GM08714 (cell line): Measurements from ENCODE around the gene ABAT.

Experiments
- H3K4me3 ChIP-seq: fragments of 200-500 bp; sonication (Bioruptor generic); 2 replicates; pipeline ENCODE4 v1.5.1; 2014; ENCODE audit warnings: mild to moderate bottlenecking, low read length, inconsistent platforms
- ZNF274 ChIP-seq: IDR thresholded peaks from 2 replicates; pipeline ENCODE4 v1.6.1; 2012; ENCODE audit warnings: mild to moderate bottlenecking, low read depth, low read length

ABAT gene

DNA sequence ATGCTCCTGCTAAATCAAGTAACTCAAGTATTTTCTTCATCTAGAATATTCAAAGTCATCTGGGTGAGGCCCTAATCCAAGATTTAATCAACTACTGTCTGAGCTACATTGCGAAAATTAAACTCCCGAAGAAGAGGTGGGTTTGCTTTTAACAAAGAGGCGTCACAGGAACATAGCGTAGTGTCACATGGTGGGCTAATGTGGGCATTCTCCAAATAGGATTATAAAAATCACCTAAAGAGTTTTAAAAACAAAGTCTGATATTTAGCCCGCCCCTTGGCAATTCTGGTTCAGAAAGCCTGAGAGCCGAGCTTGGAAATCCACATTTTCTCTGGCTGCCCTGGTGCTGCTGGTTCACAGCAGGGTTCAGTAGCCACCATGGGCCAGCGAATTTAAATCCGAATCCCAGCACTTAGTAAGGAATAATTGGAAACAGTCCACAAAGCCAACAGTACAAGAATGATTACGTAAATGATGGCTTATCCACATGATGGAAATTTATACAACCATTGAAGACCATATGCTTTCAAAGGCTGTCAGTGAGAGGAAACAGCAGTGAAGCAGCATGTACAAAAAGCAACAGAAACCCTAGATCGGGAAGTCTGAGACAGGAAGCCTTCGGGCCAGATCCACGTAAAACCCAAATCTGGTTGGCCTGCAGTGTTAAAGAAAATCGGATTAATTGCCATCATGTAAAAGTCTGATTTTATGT, 132.0 kb downstream of the ABAT start:
- H3K4me3 ChIP-seq: no peak overlapping the region
- no peak for TF ChIP-seq ZNF274

DNA sequence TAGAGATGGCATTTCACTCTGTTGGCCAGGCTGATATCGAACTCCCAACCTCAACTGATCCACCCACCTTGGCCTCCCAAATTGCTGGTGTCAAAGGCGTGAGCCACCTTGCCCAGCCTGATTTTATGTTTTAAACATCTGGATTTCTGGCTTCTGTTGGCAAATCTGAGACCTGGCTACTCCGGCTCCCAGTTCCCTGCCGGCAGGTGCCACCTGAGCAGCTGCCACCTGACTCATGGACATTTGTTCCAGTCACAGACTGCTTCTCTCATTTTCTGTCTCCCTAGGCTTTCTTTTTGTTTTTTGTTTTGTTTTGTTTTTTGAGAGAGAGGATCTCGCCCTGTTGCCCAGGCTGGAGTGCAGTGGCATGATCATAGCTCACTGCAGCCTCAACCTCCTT, 132.8 kb downstream of the ABAT start:
- no peak overlapping the region for H3K4me3 ChIP-seq
- no peak for TF ChIP-seq ZNF274

DNA sequence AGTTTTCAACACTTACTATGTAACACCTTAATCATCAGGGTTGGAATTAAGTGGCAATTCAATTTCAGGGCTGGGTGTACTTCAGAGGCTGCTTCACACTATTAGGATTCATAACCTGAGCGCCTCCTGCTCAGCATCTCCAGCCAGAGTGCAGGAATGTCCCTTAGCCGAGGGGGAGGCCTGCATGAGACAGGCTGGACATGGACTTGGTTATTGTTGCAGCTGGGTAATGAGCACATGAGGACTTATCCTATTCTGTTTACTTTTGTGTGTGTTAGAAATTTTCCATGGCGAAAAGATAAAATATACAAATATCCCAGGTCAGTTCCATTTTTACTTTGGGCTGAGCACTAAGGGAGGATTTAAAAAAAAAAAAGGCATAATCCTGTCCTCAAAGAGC, 133.6 kb downstream of the ABAT start:
- no peak overlapping the region for H3K4me3 ChIP-seq
- TF ChIP-seq ZNF274: no peak

DNA sequence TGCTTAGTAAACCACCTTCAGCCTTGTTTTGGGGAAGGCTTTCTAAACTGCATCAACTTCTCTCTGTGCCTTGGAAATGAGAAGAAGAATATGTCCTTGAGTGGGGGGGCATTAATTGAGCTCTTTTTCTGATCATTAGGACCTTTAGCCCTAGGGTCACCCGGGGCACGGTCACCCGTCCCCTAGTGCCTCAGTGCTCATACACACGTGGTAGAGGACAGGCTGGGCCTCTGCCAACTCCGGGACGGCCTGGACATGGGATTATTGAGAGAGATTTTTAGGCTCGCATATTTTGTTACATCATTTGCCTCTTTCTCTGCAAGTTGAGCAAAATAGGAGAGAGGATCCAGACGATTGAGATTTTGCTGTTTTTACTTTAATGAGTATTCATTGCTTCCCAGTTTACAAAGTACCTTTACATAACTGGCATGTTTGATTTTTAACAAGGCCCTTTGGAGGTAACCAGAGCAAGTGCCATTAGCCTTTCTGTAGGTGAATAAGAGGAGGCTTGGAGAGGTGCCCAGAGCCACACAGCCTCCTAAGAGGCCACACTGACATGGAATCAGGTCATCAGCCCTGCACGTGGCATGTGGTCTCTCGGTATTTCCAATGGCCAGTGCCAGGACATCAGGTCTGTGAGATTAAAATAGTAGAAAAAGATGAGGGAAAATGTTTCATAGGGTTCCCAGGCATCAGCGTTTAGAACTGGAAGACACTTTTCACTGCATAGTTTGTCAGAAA, 134.4 kb downstream of the ABAT start:
- H3K4me3 ChIP-seq: no peak overlapping the region
- no peak for TF ChIP-seq ZNF274

DNA sequence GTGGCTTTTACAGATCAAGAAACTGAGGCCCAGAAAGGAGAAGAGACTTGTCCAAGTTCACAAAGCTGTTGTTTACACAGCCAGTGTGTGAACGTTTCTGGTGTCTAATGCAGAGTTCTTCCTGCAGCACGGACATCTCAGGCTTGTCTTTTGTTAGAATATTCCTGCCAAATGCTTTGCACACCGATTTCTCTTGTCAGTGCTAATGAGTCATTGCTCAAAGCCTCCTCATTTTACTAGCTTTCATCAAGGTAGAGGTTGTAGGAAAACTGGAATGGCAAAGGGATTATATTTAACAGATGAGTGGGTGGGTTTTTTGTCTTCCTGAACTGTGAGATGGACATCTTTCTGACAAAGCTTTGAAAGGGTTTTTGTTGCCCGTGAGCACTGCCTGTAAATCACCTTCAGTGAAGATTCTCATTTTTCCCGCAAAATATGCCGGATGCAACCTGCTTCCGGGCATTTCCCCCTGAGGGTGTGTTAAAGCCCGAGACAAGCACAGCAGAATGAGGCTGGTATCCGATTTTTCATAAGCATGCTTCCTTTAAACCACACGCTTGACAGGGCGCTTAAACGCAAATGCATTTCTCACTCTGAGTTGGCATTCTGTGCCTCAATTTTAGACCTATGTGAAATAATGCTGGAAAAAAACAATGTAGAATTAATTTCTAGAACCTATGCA, 137.9 kb downstream of the ABAT start:
- no peak for TF ChIP-seq ZNF274
- no peak overlapping the region for H3K4me3 ChIP-seq

DNA sequence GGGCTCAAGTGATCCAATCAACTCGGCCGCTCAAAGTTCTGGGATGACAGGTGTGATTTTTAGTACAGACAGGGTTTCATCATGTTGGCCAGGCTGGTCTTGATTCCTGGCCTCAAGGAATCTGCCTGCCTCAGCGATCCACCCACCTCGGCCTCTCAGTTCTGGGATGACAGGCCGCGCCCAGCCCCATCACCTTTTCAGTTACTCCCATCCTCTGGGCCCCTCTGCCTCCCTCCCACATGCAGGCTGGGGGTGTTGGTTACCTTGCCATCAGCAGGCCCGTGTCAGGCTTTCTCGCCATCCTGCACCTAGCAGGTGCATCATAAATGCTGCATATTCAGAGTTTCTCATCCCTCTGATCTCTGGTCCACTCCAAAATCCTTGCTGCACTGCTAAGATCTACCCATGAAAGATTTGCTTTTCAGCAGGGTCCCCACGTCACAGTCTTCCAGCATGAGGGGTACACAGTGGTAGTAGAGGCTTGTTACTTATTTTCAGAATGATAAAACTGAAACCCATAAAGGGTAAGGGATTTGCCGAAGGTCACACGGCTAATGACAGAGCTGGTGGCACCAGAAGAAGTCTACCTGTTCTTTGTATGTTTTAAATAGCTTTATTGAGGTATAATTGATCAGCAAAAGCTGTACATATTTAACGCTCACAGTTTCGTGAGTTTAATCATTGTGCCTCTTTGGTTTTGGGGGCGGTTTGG, 139.8 kb downstream of the ABAT start:
- no peak for TF ChIP-seq ZNF274
- no peak overlapping the region for H3K4me3 ChIP-seq

DNA sequence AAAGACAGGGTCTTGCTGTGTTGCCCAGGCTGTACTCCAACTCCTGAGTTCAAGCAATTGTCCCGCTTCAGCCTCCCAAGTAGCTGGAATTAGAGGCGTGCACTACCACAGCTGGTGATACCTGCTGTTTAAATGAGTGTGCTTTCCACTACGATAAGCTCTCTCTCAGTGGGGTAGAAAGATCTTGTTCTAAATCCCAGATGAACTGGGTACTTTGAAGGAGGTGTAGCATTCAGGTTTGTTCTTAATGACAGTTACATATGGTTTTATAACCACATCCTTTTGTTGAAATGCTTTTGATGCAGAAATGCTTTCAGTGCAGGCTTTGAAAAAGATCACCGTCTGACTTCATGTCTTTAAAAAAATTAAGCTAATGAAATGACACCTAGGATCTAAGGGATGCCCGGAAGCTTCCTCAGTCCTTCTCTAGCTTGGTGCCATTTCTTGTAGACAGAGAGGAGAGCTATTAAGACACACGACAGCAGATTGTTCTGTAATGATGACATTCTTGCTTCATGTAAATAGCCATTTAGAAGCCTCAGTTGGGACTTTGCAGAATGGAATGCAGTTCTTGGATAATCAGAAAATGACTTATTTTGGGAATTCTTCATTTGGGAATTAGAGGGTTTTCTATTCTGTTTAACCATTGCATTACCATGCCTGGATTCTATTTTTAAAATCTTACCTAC, 142.7 kb downstream of the ABAT start:
- no peak for TF ChIP-seq ZNF274
- H3K4me3 ChIP-seq: no peak overlapping the region

DNA sequence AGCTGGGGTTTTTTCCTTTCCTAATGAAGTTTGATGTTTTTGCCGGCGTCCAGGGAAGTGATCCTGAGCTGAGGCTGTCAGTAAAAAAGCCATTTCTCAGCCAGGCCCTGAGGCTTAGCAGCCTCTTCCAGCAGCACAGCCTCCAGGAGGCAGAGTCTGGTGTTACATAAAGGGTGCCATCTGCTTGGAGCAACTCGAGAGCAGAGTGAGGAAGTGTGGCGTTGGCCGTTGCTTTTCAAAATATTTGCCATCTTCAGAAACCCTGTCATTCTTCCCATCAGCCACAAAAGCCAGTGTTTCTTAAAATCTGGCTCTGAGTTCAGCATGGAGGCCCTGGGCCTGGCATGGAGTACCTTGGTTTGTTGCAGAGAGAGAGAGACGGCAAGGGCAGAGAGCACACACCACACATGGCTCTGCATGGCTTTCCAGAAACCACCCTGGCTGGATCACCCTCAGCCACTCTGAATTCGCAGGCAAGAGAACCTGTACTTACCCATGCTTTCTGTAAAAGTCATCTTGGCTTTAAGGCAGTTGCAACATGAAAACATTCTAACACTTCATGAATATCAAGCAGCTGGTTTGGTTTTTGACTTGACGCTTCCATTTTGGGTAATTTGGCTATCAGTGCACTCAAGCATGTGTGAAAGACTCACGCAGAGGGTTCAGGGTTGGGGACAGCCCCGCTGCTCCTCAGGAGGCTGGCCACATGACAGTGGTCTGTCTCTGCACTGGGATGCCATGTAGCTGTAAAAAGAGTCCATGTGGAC, 144.3 kb downstream of the ABAT start:
- no peak for TF ChIP-seq ZNF274
- no peak overlapping the region for H3K4me3 ChIP-seq

DNA sequence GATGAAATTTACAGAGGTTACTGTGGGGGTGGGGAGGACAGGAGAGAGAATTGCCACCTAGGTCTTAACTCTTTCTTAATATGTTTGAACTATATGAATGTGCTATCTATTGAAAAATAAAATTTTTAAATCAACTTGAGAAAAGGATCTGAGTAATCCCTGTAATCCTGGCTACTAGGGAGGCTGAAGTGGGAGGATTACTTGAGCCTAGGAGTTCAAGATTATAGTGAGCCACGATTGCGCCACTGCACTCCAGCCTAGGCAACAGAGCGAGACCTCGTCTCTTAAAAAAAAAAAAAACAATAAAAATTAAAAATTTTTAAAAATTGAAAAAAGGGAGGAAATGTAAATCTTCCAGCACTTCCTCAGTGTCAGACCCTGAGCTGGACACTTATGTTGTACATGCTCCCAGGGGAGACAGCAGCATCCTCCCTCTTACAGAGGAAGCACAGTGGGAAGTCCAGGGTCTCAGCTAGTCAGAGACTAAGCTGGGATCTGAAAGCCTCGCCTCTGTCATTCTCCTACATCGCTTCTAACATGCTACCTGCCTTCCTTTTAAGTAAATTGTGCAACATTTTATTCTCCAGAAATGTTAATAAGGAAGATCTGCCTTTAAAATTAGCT, 145.1 kb downstream of the ABAT start:
- H3K4me3 ChIP-seq: no peak overlapping the region
- TF ChIP-seq ZNF274: no peak

DNA sequence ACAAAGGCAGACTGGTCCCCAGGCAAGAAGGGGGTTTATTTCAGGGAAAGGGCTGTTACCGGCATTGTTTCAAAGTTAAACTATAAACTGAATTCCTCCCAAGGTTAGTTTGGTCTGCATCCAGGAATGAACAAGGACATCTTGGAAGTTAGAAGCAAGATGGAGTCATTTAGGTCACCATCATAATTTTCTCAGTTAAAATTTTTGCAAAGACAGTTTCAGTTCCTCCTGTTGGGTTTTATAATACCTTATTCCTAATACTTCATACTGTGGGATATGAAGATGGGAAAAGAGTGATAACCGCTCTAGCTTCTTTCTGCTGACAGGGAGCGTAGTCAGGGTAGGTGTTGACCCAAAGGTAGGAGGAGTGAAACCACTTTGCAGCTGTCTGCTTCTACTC, 148.0 kb downstream of the ABAT start:
- no peak for TF ChIP-seq ZNF274
- no peak overlapping the region for H3K4me3 ChIP-seq

DNA sequence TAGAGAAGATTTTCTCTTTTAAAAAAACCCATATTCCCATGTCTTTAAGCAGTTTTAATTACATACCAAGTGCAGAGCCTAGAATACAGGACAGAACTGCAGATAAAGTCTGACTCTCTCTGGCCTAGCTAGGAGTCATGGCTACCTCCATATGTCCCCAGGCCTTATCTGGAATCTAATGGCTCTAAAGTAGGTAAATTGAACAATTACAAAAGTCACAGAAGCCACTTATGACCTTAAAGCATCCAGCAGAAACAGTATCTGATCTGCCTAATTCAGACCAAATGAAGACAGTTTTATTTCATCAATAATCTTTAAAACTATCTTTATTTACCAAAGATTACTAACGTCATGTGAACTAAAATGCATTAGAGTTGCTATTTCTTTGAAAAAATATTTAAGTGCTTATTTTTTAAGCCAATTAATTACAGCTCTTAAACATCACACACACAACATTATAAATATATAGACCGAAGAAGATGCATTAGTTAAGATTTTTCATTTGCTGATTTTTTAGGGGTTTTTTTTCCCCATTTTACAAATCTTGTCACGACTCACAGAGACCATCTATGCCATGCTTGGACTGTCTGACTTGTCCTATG, 152.0 kb downstream of the ABAT start:
- TF ChIP-seq ZNF274: no peak
- no peak overlapping the region for H3K4me3 ChIP-seq

DNA sequence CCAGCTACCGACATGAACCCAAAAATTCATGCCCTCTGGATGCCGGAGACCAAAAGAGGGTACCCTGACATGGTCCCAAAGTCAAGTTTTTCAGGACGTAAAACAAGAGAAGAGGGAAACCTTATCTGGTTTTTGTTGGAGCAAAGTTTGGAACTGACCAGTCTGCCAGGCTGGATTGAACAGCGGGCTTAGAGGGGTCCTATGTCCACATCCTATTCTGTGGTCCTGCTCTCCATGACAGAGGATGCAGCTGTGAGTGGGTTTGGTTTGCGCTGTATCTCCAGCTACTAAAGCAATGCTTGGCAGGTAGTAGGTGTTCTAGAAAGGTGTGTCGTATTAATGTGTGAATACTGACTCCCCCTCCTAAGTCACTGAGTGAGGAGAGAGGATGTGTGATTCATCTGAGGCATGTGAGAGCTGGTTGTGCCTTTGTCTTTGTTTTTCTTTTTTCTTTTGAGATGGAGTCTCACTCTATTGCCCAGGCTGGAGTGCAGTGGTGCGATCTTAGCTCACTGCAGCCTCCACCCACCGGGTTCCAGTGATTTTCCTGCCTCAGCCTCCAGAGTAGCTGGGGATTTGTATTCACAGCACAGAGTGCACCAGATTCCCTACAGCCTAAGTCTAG, 154.2 kb downstream of the ABAT start:
- no peak for TF ChIP-seq ZNF274
- no peak overlapping the region for H3K4me3 ChIP-seq
